Ascending aorta (tissue), 2 donors: Measurements from ENCODE around the gene RUNX2. TPM values are rescaled to one million over a fixed set of nuclear protein-coding genes. Genes with fewer than 3 reads are reported as not detected.

Source experiments
- DNase-seq, 2 donors: peaks; one replicate each; pipeline ENCODE4 v3.0.0-alpha.2; 2019; ENCODE audit warnings: low spot score in 2 of 2
- H3K27ac ChIP-seq, 2 donors: fragments of 200-600 bp; sonication (generic); one replicate each; pipeline ENCODE4 v1.5.1; 2016 to 2017; ENCODE audit warnings: mild to moderate bottlenecking in 1 of 2
- H3K27me3 ChIP-seq: fragments of 200-600 bp; sonication (generic); one replicate; pipeline ENCODE4 v1.5.1; 2017
- H3K36me3 ChIP-seq, 2 donors: fragments of 200-600 bp; sonication (generic); one replicate each; pipeline ENCODE4 v1.5.1; 2016
- H3K4me1 ChIP-seq, 2 donors: fragments of 200-600 bp; sonication (generic); one replicate each; pipeline ENCODE4 v1.5.1; 2016 to 2017; ENCODE audit warnings: mild to moderate bottlenecking in 1 of 2
- H3K4me3 ChIP-seq, 2 donors: fragments of 200-600 bp; sonication (generic); one replicate each; pipeline ENCODE4 v1.5.1; 2016 to 2017; ENCODE audit warnings: mild to moderate bottlenecking in 1 of 2
- H3K9me3 ChIP-seq, 2 donors: fragments of 200-600 bp; sonication (generic); one replicate each; pipeline ENCODE4 v1.5.1; 2016
- intact Hi-C: fragments of 100-400 bp; cut with DNase I; formaldehyde crosslinking; loops from one replicate; pipeline ENCODE4 v1.15.1; 2023
- total RNA-seq: library from RNA; depleted of rRNA; stranded (reverse); fragments of >200 nt; gene quantifications from one replicate; pipeline ENCODE4 v1.1.0, GENCODE V29; 2016
- TF ChIP-seq, protein P1 (sequence below), 3 experiments: fragments of 200-600 bp in 2 of 3; fragments of 450-650 bp in 1 of 3; sonication (generic) in 2 of 3; IDR thresholded peaks; one replicate each; pipeline ENCODE4 v1.5.1; 2016 to 2019; ENCODE audit warnings: antibody characterized with exemption in 3 of 3, mild to moderate bottlenecking in 1 of 3, moderate library complexity in 1 of 3

The RUNX2 gene
- total RNA-seq, 1 donor from 2014 or later, result 0.21 TPM

DNA sequence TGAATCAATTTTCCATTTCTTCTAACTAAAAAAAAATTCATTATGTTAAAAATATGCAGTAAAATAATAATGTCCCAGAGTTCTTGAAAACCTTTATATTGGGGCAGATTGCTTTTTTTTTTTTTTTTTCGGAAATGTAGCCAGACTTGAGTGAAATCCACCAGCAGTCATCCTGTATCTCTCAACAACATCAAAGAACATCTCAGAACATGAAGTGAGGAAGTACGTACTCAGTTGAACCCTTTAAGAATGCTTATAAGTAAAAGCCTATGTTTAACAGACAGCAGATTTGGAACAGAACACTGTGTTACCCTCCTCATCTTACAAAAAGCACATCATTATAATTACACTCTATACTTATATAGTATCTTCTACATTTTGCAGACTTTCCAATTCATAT lies 100.6 kb downstream of the RUNX2 start:
- intact Hi-C loops, result no loop called here
- no peaks in the 10 kb centered on the region for H3K36me3 ChIP-seq
- H3K4me3 ChIP-seq, result no peak overlapping the region
- peaks cover 3% of the 10 kb centered on the region for H3K27me3 ChIP-seq
- H3K9me3 ChIP-seq, result no peaks in the 10 kb centered on the region
- TF ChIP-seq, protein P1, sequence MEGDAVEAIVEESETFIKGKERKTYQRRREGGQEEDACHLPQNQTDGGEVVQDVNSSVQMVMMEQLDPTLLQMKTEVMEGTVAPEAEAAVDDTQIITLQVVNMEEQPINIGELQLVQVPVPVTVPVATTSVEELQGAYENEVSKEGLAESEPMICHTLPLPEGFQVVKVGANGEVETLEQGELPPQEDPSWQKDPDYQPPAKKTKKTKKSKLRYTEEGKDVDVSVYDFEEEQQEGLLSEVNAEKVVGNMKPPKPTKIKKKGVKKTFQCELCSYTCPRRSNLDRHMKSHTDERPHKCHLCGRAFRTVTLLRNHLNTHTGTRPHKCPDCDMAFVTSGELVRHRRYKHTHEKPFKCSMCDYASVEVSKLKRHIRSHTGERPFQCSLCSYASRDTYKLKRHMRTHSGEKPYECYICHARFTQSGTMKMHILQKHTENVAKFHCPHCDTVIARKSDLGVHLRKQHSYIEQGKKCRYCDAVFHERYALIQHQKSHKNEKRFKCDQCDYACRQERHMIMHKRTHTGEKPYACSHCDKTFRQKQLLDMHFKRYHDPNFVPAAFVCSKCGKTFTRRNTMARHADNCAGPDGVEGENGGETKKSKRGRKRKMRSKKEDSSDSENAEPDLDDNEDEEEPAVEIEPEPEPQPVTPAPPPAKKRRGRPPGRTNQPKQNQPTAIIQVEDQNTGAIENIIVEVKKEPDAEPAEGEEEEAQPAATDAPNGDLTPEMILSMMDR (IDR thresholded peaks at IDR 0.05), result no peak
- no peak overlapping the region for H3K27ac ChIP-seq
- H3K4me1 ChIP-seq, result peaks cover under 1% of the 10 kb centered on the region in 2 donors
- no peak for DNase-seq

DNA sequence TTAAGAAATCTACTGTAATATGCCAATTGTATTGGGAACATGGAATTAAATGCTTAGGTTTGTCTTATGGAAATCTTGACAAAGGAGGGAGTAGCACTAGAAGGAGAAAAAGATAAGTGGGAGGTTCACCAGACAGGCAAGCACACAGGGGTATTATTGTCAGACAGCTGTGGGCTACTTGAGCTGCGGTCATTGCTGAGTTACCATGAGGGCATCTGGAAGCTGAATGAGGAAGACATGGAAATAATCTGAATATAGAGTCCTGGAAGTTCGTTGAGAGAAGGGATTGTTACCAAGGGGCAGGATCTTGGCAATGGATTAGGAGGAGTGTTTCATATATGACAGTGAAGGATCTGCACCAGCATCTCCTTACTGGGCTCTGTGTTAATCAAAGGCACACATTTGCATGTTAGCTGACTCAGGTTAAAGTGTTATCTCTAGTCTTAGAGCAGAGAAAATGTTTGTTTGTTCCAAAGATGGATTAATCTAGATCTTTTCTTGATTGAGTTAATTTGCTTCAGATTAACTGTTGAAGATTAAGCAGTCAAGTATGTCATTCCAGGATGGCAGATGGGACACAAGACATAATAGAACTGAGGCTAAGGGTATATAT lies 102.6 kb downstream of the RUNX2 start:
- no peaks in the 10 kb centered on the region for H3K4me1 ChIP-seq
- H3K4me3 ChIP-seq, result no peak overlapping the region
- H3K27ac ChIP-seq, result no peak overlapping the region
- intact Hi-C loops, result no loop called here
- DNase-seq, result no peak
- no peaks in the 10 kb centered on the region for H3K9me3 ChIP-seq
- TF ChIP-seq, protein P1 (IDR thresholded peaks at IDR 0.05), result no peak
- H3K36me3 ChIP-seq, result no peaks in the 10 kb centered on the region
- no peaks in the 10 kb centered on the region for H3K27me3 ChIP-seq

DNA sequence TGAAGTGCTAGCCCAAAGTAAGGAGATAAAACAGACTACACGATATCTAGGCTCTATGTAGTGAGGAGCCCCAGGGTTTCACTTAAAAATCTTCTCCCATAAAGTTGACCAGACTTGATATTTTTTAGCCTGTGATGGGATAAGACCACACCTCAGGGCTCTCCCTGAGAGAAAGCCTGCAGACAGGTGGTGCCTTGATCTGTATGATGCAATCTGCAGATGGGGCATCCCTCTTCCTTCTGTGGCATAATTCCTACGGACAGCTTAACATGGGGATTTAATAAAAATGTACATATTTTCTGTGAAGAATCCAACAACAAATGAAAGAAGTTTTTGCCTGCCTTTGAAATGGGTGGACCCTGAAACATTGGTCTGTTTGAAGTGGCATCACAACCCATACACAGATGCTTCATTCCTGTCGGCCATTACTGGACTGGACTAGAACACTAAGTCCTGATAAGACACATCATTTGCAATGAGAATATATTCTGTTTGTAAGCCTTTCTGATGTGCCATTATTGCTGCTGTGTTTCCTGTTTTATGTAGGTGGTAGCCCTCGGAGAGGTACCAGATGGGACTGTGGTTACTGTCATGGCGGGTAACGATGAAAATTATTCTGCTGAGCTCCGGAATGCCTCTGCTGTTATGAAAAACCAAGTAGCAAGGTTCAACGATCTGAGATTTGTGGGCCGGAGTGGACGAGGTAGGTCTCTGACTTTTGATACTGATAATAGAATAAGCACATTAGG lies 103.4 kb downstream of the RUNX2 start:
- no peak for DNase-seq
- no peaks in the 10 kb centered on the region for H3K4me1 ChIP-seq
- no peak overlapping the region for H3K27ac ChIP-seq
- no peaks in the 10 kb centered on the region for H3K27me3 ChIP-seq
- no peaks in the 10 kb centered on the region for H3K36me3 ChIP-seq
- TF ChIP-seq, protein P1 (IDR thresholded peaks at IDR 0.05), result no peak
- no peak overlapping the region for H3K4me3 ChIP-seq
- intact Hi-C loops, result no loop called here
- no peaks in the 10 kb centered on the region for H3K9me3 ChIP-seq

DNA sequence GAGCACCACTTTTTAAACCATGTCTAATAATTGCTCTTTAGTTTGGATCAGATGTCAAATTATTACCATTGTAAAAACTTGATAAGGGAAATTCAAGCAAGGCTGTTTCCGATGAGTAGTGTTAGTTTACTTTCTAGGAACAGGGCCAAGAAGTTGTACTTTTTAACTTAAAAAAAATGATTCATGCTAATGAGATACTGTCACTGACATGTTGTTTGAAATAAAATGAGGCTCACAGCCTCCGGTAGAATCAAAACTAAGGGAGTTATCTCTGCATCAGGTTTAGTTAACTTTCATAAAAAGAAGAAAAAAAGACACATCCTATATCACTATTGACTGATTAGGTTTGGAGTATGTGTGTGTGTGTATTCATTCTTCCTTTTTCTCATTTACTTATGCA lies 104.8 kb downstream of the RUNX2 start:
- TF ChIP-seq, protein P1 (IDR thresholded peaks at IDR 0.05), result no peak
- no peaks in the 10 kb centered on the region for H3K9me3 ChIP-seq
- H3K4me3 ChIP-seq, result no peak overlapping the region
- H3K27ac ChIP-seq, result no peak overlapping the region
- no peak for DNase-seq
- H3K27me3 ChIP-seq, result no peaks in the 10 kb centered on the region
- no peaks in the 10 kb centered on the region for H3K36me3 ChIP-seq
- H3K4me1 ChIP-seq, result no peaks in the 10 kb centered on the region
- intact Hi-C loops, result no loop called here

DNA sequence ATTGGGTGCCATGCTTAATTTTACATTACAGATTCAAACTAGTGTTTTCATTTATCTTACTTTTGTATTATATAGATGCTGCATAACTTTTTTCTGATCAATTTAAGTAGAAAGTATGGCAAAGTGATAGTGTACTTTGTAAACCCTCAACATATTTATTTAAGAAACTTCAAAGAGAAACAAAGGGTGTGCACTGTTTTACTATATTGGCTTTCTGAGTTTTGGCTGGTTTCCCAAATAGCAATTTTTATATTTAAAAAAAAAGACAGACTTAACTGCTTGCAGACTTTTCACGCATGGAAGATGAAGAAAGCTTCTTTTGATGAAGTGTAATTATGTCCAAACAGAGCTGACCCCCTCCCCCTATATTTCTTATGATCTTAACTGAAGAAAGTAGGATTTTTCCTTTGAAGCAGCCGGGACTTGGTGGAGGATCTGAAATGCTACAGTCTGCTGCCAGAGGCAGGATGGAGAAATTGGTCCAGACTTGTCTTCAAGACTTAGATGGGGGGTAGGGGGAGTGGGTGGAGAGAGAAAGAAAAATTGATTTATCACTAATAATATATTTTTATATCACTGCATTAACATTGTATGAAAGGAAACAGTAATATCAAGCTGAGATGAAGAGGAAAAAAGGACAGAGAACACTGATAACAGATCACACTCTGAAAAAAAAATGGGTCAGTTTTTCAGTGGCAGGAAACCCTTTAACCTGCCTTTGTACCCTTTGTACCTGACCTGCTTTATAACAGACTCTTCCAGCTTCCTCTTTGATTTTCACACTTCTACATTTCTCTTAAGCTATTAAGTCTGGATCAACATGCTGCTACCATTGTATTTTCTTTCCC lies 105.6 kb downstream of the RUNX2 start:
- no peaks in the 10 kb centered on the region for H3K4me1 ChIP-seq
- H3K36me3 ChIP-seq, result no peaks in the 10 kb centered on the region
- TF ChIP-seq, protein P1 (IDR thresholded peaks at IDR 0.05), result no peak
- H3K27me3 ChIP-seq, result no peaks in the 10 kb centered on the region
- DNase-seq, result no peak
- H3K27ac ChIP-seq, result no peak overlapping the region
- H3K9me3 ChIP-seq, result no peaks in the 10 kb centered on the region
- intact Hi-C loops, result no loop called here
- H3K4me3 ChIP-seq, result no peak overlapping the region
